NCI-H1092 (cell line): Measurements from ENCODE around the gene TRIM29.
"Not testable (repeated sequence)": the region's sequence is repeated elsewhere in the genome, so short reads cannot be mapped to it uniquely, and the experiment has no call there.

Experiments
- DNase-seq: peaks from one replicate; lab custom pipeline; 2025; lab: John Stamatoyannopoulos, UW

TRIM29 gene

DNA sequence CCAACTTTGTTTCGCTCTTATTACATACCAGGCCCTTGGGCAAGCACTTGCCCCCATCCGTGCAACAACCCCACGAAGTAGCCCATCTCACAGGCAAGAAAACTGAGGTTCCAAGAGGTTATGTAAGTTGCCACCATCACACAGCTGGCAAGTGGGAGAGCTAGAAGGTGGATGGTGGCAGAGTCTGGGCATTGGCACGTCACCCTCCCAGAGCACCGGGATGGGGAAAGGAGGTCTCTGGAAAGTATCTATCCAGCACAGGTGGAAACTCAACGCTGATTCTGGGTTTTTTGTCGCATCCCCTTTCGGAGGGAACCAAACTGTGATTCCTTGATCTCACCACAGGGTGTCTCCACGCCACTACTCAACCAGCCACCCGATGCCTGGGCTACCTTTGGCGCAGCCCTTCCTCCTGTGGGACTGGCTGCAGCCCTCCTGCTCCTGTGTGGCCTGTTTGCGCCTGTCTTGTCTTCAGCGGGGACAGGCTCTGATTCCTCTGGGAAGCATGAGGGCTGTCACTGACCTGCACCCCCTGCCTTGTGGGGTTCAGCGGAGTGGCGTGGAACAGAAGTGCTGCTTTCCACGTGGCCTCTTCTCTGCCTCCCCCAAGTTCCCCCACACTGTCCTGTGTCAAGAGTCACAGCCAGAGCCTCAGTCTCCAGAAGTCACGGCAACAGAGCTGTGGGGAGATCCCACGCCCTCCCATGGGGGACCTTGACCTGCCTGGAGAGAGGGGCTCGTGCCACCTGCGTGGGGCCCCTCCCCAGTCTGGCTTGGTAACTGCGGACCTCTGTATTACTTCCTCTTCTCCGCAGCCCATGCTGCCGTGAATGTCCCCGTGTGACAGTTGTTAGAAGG lies 34.4 kb upstream of the TRIM29 start:
- DNase-seq, result peak; percentile 36

DNA sequence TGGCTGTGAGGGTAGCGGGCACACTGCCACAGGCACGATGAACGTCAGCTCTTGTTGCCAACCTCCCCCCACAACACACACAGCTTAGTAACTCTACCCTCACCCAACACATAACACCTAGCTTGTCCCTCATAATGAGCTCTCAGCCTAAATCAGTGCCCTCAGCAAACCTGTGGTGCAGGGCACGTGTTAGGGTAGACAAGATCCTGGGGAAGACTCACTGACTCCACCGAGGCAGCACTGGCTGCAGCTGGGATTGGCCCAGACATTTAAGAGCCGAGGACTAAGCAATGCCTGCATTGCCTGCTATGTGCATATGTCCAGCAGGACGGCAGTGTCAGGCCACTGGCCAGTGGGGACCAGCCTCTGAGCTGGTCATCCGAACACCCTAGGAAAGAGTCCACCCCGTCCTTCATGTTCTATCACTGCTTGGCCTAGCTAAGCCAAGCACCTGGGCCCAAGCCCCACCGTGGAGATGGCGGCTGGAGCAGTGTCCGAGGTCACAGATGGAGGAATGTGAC lies 32.9 kb upstream of the TRIM29 start:
- no peak for DNase-seq

DNA sequence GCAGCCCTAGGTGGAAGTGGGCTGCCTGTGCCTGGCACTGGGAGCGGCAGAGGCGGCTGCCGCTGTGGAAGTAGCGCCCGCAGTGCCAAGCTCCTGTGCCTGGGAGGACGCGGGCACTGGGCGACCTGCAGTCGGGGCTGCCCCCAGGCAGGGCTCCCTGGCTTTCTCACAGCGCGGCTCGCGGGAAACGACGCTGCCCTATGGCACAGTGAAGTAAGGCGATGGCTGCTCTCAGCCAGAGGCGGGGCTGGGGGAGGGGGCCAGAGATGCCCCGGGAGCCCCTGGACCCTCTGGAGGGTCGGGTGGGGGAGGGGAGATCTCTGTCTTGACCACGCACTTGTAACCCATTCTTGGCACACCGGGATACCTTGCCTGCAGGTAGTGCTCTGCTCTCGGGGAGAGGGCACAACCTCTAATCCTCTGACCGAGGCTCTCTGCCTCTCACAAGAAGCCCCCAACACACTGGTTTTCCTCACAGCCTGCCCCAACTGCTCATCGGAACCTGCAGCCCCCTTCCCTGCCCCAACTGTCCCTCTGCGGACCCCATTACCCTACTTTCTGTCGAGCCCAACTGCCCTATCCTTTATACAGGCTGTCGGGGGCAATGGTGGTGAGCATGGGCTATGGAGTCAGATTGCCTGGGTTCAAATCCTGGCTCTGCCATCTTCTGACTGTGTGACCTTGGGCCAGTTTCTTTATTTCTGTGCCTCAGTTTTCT lies 32.2 kb upstream of the TRIM29 start:
- DNase-seq, result no peak

DNA sequence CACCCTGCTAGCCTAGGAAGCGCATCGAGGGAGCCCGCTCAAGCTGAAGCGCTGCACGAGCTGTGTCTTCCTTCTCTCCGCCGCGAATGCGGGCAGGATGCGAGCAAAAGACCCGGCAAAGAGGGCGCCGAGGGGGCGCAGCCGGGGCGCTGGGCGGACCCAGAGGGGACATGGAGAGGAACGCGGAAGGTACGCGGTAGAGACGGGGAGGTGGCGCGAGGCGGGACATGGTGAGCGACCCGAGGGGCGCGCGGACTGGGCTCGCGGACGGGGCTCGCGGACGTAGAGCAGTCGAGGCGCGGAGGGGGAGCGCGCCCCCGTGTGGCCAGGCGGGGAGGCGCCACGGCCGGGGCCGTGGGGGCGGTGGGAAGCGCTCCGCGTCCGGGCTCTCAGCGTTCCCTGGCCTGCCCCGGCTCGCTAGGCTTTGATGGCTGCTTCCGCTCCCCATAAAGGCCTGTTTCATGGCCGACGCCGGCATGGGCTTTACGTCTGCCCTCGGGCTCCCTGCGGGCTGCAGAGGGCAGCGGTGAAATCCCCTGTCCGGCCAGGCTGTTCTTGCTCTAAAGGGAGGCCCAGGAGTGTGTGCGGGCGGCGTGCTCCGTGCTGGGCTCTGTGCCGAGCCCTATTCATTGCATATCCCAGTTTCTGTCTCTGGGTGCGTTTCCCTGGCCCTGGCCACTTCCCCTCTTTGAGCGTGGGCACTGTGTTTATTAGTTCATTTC lies 31.2 kb upstream of the TRIM29 start:
- peak; percentile 69 for DNase-seq

DNA sequence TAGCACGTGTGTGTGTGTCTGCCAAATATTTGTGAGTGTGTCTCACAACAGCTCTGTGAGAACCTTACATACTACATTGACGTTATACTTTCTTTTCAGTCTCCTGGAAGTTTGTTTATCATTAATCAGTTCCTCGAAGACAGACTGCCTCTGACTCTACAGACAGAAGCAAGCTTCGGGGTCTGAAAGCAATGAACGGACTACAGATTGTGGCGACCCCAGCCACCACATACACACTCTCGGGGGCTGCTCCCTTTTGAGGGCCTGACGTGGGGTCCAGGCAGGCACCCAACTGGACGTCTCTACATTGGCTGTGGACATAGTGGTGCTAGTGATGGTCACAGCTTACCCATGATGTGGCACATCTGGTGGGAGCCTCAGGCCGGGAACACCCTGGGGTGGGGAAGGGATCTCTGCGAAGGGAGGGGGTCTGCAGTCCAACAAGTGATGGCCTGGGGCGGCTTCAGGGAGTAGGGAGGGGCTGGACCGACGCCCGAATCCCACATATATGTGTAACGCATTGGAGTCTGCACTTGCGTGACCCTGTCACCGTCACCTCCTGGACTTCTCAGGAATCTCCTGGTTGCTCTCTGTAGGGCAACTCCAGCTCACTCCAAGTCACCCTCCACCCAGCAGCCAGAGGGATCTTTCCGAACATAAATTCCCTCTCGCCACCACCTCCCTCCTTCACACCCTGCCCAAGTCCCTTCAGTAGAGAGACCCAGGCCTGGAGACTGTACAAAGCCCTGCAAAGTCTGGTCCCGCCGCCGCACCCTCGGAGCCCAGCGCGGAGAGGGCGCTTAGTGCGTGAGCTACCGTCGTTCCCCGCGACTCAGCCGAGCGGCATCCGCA lies 30.4 kb upstream of the TRIM29 start:
- DNase-seq, result no peak

DNA sequence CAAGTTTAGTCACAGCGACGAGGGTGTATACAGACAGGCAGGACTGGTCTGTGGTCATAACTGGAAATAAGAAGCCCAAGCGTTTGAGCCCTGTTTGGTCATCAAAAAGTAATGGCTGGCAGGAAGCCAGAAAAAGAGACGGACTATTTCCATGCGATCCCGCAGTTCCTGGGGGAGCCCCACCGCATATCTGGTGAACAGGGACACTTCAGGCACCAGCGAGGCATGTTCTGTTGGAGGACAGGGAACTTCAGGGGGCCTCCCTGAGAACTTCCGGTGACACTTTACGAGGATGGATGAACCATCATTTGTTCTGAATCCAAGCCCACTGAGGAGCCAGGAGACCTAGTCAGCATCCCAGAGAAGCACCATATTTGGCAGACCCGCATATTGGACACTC lies 29.7 kb upstream of the TRIM29 start:
- no peak for DNase-seq

DNA sequence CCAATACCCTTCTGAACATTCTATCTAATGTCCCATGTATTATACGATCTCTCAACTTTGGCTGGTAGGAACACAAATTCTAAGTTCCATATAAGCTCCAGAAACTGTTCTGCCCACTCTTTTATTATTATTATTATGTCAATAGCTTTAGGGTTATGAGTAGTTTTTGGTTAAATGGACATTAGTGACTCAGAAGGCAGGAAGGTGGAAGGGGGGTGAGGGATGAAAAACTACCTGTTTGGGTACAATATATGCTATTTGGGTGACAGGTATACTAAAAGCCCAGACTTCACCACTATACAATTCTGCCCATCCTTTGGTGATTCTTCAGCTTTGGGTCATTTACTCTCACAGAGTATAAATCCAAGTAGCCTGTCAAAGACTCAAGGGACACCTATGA lies 22.5 kb upstream of the TRIM29 start:
- no peak for DNase-seq

DNA sequence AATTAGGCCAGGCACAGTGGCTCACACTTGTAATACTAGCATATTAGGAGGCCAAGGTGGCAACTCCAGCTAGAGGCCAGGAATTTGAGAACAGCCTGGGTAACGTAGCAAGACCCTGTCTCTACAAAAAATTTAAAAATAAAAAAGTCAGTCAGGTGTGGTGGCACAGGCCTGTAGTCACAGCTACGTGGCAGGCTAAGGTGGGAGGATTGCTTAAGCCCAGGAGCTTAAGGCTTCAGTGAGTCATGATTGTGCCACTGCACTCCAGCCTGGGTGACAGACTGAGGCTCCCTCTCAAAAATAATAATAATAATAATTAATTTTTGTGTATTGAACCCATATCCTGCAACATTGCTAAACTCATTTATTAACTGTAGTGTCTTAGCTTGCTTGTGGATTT lies 15.3 kb upstream of the TRIM29 start:
- no peak for DNase-seq

DNA sequence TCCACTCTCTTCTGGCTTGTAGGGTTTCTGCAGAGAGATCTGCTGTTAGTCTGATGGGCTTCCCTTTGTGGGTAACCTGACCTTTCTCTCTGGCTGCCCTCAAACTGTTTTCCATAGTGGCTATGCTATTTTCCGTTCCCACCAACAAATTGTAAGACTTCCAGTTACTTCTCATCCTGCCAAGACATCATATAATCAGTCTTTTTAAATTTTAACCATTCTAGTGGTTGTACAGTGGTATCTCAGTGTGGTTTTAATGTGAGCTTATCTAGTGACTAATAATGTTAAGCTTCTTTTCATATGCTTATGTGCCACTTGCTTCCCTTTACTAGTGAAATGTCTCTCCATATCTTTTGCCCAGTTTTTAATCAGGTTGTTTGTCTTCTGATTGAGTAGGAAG lies 13.6 kb upstream of the TRIM29 start:
- DNase-seq, result no peak

DNA sequence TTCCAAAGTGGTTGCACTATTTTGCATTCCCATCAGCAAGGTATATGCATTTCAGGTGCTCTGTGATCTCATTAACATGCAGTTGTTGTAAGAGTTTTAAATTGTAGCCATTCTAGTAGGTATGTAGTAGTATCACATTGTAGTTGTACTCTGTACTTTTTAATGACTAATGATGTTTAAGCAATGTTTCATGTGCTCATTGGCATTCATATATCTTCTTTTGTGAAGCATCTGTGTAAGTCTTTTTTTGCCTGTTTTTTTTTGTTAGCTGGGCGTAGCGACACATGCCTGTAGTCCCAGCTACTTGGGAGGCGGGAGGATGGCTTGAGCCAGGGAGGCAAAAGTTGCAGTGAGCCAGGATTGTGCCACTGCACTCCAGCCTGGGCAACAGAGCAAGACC lies 11.3 kb upstream of the TRIM29 start:
- DNase-seq, result no peak

DNA sequence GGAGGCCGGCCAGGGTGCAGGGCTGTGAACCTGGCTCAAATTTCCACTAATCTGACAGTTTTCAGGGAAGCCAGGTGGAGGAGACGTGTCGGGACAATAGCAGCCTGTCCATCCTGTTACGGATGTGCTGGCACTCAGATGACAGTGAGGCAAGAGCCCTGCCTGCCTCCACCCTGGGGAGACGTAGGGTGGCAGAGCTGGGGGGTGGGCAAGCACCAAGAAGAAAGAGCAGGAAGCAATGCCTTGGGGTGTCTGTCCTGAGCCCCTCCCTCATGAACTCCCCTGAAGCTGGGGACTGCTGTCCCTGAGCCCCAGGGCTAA lies 10.0 kb upstream of the TRIM29 start:
- no peak for DNase-seq

DNA sequence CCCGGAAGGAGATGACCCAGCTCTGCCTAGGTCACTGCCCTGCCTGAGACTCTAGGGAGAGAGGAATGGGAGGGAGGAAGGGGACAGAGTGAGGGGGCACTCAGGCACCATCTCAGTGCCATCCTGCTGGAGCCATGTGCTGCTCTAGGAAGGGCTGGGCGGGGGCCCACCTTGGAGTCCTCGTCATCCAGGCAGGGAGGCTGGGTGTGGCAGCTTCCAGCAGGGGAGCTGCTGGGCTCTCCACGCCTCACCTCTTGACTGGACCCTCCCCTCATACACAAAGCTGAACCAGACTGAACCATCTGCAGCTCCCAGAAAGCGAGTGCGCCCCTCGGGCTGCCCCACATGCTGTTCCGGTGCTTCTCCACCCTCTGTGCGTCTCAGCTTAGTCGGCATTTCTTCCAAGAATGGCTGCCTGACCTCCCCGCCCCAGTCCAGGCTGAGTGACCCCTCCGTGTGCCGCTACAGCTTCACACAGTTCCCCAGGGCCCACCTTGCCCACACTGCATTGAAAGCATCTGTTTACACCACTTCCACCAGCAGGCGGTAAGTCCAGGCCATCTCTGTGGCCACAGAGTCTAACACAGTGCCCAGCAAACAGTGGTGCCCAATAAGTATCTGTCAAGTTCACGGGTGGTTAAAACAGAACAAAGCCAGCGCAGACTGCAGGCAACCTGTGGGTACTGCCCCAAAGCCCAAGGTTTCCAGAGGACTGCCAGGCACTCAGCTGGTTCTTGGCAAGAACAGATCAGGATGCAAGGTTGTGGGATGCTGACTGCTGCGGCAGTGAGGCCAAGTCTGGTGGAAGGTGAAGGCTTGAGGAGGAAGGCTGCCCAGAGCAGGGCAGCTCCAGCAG lies 9.4 kb upstream of the TRIM29 start:
- no peak for DNase-seq

DNA sequence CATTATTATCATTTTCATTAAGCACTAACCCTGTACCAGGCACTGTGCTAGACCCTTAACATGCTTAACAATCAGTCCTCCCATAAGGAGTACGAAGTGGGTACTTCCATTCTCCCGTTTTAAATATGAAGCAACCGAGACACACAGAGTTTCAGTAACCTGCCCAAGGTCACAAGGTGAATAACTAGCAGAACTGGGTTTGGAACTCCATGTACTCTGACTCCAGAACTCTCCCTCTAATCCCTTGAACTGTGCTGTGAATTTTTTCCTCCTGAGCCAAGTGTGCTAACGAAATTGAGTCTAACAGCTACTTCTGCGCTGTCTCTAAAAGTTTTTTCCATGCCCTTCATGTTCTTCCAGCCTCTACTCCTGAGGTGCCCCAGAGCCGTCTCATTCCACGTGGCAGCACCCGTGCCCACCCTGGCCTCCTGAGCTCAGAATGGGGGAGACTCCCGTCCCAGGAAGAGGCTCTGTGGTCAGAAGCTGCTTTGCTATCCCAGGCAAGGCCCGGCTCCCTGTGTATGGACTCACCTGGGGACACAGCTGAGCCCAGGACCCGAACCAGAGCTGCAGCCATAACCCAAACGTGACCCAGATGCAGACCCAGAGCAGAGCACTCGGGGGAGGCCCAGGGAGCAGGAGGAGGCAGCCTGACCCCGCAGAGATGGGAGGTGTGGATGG lies 8.6 kb upstream of the TRIM29 start:
- DNase-seq, result no peak

DNA sequence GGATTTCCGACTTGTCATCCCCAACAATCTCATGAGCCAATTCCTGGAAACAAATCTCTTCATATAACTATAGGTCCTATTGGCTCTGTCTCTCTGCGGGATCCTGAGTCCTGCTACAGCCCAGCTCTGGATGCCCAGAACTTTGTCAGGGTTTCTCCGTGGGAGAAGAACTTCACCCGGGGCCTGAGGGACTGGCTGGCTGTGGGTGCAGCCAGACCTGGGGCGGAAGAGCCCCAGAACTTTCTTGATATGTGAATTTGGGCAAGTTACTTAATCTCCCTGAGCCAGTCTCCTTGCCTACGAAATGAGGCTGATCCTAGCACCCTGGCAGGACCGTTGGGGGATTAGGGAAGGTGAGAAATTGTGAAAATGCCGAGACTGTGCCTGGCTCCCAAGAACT lies 6.6 kb upstream of the TRIM29 start:
- DNase-seq, result no peak

DNA sequence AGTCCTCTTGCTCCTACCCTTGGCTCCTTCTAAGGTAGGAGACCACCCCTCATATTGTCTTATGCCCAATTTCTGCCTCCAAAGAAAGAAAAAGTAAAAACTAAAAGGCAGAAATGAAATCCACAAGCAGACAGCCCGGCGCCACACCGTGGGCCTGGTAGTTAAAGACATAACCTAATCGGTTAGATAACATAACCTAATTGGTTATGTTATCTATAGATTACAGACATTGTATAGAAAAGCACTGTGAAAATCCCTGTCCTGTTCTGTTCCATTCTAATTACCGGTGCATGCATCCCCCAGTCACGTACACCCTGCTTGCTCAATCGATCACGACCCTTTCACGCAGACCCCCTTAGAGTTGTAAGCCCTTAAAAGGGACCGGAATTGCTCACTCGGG lies 5.6 kb upstream of the TRIM29 start:
- DNase-seq, result not testable (repeated sequence)

DNA sequence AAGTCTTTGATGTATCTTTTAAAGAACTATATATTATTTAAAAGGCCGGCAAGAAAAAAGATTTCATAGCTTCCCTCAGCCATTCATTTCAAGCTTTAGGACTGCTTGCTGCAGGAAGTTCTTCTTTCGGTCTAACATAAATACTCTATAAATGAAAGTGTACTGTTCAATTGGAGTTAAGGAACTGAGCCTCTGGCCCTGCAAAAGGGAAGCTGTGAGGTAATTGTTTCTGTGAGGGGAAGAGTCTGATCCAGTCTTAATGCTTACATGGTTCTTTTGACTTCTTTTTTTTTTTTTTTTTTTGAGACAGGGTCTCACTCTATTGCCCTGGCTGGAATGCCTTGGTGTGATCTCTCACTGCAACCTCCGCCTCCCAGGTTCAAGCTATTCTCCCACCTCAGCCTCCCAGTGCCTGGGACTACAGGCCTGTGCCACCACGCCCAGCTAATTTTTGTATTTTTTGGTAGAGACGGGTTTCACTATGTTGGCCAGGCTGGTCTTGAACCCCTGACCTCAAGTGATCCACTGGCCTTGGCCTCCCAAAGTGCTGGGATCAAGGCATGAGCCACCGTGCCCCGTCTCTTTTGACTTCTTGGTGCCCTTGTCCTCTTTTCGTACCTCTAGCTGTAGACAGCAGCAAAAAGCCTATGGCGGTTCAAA lies 4.7 kb upstream of the TRIM29 start:
- DNase-seq, result no peak

DNA sequence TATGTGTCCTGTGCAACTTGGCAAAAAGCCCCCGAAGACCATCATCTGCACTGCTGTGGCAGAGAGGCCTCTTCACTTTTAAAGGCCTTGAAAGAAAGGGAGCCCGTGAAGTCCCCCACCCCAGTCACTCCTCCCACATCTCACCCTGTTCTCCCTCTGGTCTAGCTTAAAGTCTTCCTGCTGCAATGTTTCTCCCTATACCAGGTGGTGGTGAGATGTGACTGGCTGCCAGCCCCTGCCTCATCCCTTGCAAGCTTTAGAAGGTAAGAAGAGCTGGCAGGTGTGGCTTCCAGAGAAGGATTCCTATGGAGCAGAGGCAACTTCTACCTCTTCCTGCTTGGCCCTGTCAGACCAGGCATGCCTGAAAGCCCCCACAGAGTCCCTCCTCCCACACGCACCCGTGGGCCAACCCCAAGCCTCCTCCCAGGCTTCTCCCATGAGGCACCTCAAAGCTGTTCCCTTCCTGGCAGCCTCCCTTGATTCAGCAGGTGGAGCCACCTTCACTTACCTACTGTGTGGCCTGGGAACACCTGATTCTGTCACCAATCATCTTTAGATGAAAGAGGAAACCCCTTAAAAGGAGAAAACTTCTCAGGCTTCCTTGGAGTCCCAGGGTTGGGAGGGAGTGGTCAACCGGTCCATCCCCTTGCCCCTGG lies 4.0 kb upstream of the TRIM29 start:
- no peak for DNase-seq

DNA sequence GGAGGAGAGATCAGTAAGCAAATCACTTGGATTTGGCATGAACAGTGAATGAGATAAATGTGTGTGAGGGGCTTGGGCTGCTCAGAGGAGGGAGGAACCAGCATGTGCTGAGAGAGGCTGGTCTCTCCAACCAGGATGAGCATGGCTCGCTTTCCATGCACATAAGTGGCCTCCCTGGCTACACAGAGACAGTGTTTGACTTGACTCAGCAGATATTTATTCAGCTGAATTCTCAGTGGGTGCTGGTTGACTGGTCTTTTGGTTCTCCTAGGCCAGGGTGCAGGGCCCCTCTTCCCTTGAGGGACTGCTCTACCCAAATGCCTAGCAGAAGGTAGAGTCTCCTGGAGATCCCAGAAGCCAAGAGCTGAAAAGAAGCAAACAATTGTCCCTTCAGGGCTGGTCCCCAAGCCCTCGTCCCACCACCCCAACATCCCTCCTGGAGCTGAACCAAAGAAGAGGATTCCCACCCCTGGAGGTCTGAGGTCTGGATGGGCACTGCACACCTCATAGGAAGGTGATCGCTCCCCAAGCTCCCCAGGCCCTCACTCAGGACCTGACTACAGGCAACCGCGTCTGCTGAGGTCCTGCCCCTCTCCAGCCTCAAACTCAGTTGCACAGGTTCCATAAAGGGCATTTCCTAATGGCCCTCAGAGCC lies 3.3 kb upstream of the TRIM29 start:
- DNase-seq, result no peak
